Activated CD4-positive, alpha-beta T cell treated with anti-CD3 and anti-CD28 coated beads, Interleukin-2, amount 50 U/mL, for 24 hours (primary cell): Measurements from ENCODE around the gene APOL6.

Source experiments
- DNase-seq, 2 donors: peaks; one replicate each; pipeline ENCODE4 v3.0.0-alpha.2; 2020; ENCODE audit warnings: low read depth in 1 of 2, low spot score in 1 of 2

APOL6 gene

DNA sequence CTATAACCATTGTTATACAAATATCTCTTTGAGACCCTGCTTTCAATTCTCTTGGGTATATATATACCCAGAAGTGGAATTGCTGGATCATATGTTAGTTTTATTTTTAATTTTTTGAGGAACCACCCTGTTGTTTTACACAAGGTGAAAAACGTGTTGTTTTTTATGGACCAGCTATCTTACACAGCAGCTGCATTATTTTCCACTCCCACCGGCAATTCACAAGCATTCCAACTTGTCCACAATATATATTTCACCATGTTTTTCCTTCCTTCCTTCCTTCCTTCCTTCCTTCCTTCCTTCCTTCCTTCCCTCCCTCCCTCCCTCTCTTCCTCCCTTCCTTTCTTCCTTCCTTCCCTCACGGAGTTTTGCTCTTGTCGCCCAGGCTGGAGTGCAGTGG is 63.1 kb downstream of the APOL6 start:
- DNase-seq, result no peak

DNA sequence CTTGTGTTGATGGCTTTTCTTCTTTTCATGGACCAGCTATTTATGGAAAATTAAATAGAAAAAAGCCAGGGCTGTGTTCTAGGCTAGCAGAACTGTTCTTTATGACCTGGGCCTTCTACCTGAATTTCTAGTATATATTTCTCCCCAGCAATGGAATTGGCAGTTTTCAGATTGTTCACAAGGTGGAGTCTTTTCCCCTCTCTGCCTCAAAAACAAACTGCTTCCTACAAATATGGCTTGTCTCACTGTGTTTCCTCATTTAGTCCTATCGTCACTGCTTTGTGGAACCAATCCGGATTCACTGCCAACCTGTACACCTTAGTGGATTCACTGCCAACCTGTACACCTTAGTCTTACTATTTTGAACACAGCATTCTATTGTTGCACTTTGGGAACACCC is 64.4 kb downstream of the APOL6 start:
- no peak for DNase-seq

DNA sequence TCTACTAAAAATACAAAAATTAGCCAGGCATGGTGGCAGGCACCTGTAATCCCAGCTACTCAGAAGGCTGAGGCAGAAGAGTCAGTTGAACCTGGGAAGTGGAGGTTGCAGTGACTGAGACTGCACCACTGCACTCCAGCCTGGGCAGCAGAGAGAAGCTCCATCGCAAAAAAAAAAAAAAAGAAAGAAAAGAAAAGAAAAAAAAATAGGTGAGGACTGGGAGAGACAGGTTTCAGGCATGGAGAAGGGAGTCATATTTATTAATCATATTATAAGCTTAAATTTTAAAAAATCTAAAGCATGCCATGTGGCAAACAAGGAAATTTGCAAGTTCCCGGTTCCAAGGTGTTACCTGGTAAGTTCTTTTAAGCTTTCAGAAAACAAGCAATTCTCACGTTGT is 69.3 kb downstream of the APOL6 start, which contains the start of gene APOL5:
Gene APOL5, plus strand, starts transcription at position 301 of the 400 bp plus-strand sequence. Its CDS starts 0 bp downstream, at position 301.
- DNase-seq, result no peak
